Measurements from ENCODE around the gene KRTAP10-2. TPM values are rescaled to one million over a fixed set of nuclear protein-coding genes. Genes with fewer than 3 reads are reported as not detected.

Gene KRTAP10-2
- total RNA-seq, 1 experiment from 2014 or later, result not detected

DNA sequence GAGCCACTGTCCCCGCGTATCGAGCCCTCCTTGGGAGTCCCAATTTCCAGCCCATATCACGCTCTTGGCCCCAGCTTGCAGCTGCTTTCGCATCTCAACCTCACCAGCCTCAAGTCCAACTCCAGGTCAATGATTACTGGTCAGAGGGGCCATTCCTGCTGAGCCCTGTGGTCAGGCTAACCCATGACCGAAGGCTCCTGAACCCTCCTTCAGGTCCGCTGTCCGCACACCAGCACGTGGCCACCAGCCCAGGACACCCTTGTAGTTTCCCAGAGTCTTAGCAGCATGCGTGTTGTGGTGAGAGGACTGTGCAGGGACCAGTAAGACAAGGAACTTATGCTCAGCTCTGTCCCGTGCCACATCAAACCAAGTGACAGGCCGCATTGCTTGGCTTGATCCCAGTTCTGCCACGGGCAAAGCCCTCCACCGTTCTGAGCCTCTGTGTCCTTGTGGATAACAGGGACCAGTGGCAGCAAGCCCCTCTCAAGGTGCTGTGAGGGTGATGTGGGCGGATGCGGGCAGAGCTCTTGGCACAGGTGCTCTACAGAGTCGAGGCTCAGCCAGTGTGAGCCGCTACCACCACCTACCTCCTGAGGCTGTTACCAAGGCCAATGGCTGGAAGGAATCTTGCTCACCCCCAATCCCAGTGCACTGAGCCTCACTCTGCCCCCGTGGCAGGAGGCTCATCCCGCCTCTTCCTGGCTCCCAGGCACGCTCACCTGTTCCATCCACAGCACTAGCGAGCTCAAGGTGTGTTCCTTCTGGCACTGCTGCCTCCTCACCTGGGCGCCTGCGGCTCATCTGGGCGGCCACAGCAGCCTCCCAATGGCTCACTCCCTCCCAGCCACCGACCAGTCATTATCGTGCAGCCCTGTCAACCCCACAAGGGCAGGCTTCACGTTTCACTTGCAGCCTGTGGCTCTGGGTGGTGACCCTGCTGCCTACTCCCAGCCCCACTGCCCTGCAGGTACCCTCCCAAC, 31.7 kb downstream of the KRTAP10-2 start:
- Histone ChIP-seq H3K56ac (ENCODE audit: insufficient read length, low read depth, low read length) (no peak overlapping the region), H4K8ac (replicated peaks; ENCODE audit: insufficient read length, low read depth, low read length) (no peak overlapping the region), H2AK5ac (ENCODE audit: insufficient read length, low read length) (no peak overlapping the region), H2BK12ac (ENCODE audit: insufficient read length, low read depth, low read length) (no peak overlapping the region), H3K18ac (ENCODE audit: insufficient read length, low read depth, low read length) (no peak overlapping the region), H3K4me1 (ENCODE audit: insufficient read depth, low read length) (no peaks in the 10 kb centered on the region), H4K91ac (ENCODE audit: insufficient read length, low read depth, low read length) (no peak overlapping the region), H3K27ac (ENCODE audit: insufficient read length, low read depth, low read length) (no peak overlapping the region), H2BK15ac (ENCODE audit: low read depth, low read length) (no peak overlapping the region), H2BK20ac (ENCODE audit: low read depth, low read length, poor library complexity, severe bottlenecking) (no peak overlapping the region), H3T11ph (ENCODE audit: low read length) (no peak overlapping the region), H3K14ac (ENCODE audit: insufficient read depth, low read length) (no peak overlapping the region; the same call in 1 of the 2 replicates), H3K27me3 (ENCODE audit: insufficient read depth, low read length) (no peaks in the 10 kb centered on the region), H3K4me2 (ENCODE audit: insufficient read depth, insufficient read length, low read length) (no peak overlapping the region), H2BK120ac (ENCODE audit: low read depth, low read length, poor library complexity, severe bottlenecking) (no peak overlapping the region), H3K79me2 (ENCODE audit: insufficient read depth, low read length) (no peaks in the 10 kb centered on the region), H3K79me1 (ENCODE audit: insufficient read depth, low read depth, low read length, poor library complexity, severe bottlenecking) (no peaks in the 10 kb centered on the region), H4K5ac (ENCODE audit: insufficient read length, low read depth, low read length) (no peak overlapping the region), H3K4ac (ENCODE audit: low read depth, low read length) (no peak overlapping the region), H3K9me3 (ENCODE audit: control insufficient read depth, low read depth, low read length) (no peaks in the 10 kb centered on the region), H3K23me2 (ENCODE audit: insufficient read length, low read depth, low read length, poor library complexity, severe bottlenecking) (no peaks in the 10 kb centered on the region), H3K9ac (ENCODE audit: extremely low read depth, insufficient read length, low read length) (no peak overlapping the region), H4K20me1 (ENCODE audit: control insufficient read depth, insufficient read depth, insufficient read length) (no peaks in the 10 kb centered on the region), H3K23ac (ENCODE audit: insufficient read length, low read depth, low read length) (no peak overlapping the region), H2BK5ac (ENCODE audit: insufficient read length, low read length) (no peak overlapping the region), H2AFZ (ENCODE audit: low read length) (no peak overlapping the region)
- no peaks in the 10 kb centered on the region for H3K9me3 Mint-ChIP-seq
- peak overlapping the region in 1 of 3 experiments; percentile 89; a peak in 2 of 7 replicates for H3K27ac Mint-ChIP-seq
- no peak overlapping the region for H3K4me3 Mint-ChIP-seq
- peaks cover 2 to 8% (median 4%) of the 10 kb centered on the region in 3 experiments; a peak in 4 of 7 replicates for H3K36me3 Mint-ChIP-seq (ENCODE audit: insufficient read depth in 1 of 3, low read depth in 3 of 3)
- TF ChIP-seq CTCF (conservative IDR thresholded peaks at IDR 0.05), result no peak
- H3K27me3 Mint-ChIP-seq (ENCODE audit: low read depth), result peaks cover 12% of the 10 kb centered on the region
- no CpG with 5 or more reads among the region's 28 CpGs for WGBS (ENCODE audit: extremely low coverage, insufficient read length, low lambda C conversion rate)
- no peak for DNase-seq
- peaks cover 4 to 8% of the 10 kb centered on the region in 2 experiments; a peak in 2 of 4 replicates for H3K4me1 Mint-ChIP-seq
